IPS-15b (cell line): ENCODE results near the gene HSD3B2.

ENCODE experiments used
- H3K27me3 ChIP-seq: one replicate; pipeline ENCODE4 v1.6.1; 2013; ENCODE audit warnings: low read length; ENCODE audit not compliant: control insufficient read depth, insufficient read depth
- H3K36me3 ChIP-seq: one replicate; pipeline ENCODE4 v1.6.1; 2013; ENCODE audit warnings: low read length; ENCODE audit not compliant: control insufficient read depth, insufficient read depth
- H3K4me1 ChIP-seq: one replicate; pipeline ENCODE4 v1.6.1; 2013; ENCODE audit warnings: mild to moderate bottlenecking, low read length; ENCODE audit not compliant: control insufficient read depth, insufficient read depth
- H3K4me3 ChIP-seq: one replicate; pipeline ENCODE4 v1.5.1; 2013; ENCODE audit warnings: low read depth, low read length
- H3K9ac ChIP-seq: one replicate; pipeline ENCODE4 v1.6.1; 2013; ENCODE audit warnings: low read depth, mild to moderate bottlenecking, low read length
- H3K9me3 ChIP-seq: one replicate; pipeline ENCODE4 v1.6.1; 2013; ENCODE audit warnings: mild to moderate bottlenecking, low read length; ENCODE audit not compliant: control insufficient read depth, insufficient read depth

Gene HSD3B2

DNA sequence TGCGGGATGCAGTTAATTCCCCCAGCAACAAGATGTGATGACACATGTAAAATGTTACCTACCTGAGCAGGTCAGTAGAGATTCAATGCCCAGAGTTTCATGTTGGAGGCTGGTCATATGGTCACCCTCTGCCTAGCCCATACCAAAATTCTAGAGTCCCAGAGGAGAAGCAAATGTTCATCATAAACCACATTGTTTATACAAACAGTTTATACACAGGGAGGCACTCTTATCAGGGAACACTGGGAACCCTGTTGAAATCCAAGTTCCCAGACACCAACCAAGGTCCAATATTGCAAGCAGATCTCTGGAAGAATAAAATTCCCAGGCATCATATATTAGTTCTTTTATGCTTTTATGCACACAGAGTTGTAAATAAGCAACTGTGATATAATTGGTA, 35.8 kb upstream of the HSD3B2 start:
- Histone ChIP-seq H3K36me3 (no peaks in the 10 kb centered on the region), H3K9me3 (no peaks in the 10 kb centered on the region), H3K4me1 (no peaks in the 10 kb centered on the region), H3K9ac (no peak overlapping the region), H3K4me3 (no peak overlapping the region), H3K27me3 (no peaks in the 10 kb centered on the region)

DNA sequence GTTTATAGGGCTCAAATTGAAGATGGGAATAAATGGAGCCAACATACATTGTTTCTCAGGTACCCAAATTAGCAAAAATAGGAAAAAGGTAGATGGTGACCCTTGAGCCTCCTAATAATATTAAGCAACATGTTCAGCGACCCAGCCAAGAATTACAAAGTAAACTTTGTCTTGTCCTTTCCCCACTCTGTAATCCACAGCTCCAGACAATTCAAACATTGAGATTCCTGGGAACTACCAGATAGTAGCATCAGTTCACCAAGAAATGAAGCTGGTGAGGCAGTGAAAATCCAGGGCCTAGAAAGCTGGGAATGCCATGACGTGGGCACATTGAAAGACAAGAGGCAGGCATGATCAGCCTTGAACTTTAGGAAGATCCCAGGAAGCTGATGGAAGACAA, 34.6 kb upstream of the HSD3B2 start:
- Histone ChIP-seq H3K9ac (no peak overlapping the region), H3K4me3 (no peak overlapping the region), H3K27me3 (no peaks in the 10 kb centered on the region), H3K36me3 (no peaks in the 10 kb centered on the region), H3K9me3 (no peaks in the 10 kb centered on the region), H3K4me1 (no peaks in the 10 kb centered on the region)

DNA sequence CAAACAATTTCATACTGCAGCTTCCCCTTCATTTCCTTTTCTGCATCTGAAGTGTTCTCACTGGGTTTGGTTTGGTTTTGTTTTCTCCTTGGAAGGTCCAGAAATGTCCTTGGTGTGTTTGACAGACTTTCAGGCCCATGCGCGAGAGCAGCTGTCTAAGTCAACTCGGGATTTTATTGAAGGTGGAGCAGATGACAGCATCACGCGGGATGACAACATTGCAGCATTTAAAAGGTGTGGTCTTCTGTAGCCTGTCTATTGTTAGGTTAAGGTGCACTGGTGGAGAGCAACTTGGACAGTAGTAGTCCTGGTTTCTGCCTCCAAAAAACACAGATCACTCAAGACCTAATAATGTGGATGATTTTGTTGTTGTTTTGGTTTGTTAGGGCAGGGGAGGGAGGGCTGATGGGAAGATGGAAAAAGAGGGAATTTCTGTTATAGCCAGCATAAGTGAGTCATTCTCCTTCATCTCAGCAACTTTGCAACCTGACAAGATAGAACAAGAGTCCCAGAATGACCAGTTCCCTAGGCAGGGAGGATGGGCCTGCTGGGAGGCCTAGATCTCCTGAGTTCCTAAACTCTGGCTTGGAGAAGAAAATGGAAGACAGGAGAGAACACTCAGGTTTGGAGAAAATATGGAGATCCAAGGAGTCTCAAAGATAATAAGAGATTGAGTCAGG, 33.8 kb upstream of the HSD3B2 start:
- Histone ChIP-seq H3K4me1 (no peaks in the 10 kb centered on the region), H3K27me3 (no peaks in the 10 kb centered on the region), H3K9ac (no peak overlapping the region), H3K36me3 (no peaks in the 10 kb centered on the region), H3K4me3 (no peak overlapping the region), H3K9me3 (no peaks in the 10 kb centered on the region)

DNA sequence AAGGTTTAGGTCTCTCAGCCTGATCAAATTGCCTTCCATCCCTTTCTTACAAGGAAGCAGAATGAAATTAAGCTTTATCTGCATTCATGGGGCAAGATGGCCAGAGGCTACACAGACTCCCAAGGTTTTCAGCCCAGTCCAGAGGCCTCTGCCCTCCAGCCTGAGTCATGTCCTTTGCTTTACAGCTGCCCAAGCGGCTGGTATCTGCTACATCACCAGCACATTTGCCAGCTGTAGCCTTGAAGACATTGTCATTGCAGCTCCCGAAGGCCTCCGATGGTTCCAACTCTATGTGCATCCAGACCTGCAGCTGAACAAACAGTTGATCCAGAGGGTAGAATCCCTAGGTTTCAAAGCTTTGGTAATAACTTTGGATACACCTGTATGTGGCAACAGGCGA, 30.4 kb upstream of the HSD3B2 start:
- no peaks in the 10 kb centered on the region for H3K9me3 ChIP-seq
- H3K9ac ChIP-seq = no peak overlapping the region
- no peaks in the 10 kb centered on the region for H3K27me3 ChIP-seq
- no peaks in the 10 kb centered on the region for H3K4me1 ChIP-seq
- no peak overlapping the region for H3K4me3 ChIP-seq
- no peaks in the 10 kb centered on the region for H3K36me3 ChIP-seq

DNA sequence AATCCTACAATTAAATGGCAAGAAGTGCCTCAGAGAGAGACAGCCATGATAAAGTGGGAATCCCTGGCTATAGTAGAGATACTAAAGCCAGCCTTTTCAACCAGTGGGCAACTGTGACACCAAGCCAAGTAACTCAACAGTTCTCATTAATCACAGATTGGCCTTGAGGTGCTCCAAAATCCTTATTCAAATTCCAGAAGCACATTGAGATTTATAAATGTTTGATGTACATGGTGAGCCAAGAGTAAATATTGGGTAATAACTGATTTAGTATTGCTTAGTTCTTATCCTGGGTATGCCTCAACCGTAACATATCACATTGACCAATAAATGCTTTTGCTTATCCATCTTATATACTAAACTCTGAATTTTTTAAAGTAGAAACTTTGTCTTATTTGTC, 29.3 kb upstream of the HSD3B2 start:
- H3K36me3 ChIP-seq = no peaks in the 10 kb centered on the region
- H3K4me3 ChIP-seq = no peak overlapping the region
- no peak overlapping the region for H3K9ac ChIP-seq
- H3K9me3 ChIP-seq = no peaks in the 10 kb centered on the region
- no peaks in the 10 kb centered on the region for H3K4me1 ChIP-seq
- H3K27me3 ChIP-seq = no peaks in the 10 kb centered on the region

DNA sequence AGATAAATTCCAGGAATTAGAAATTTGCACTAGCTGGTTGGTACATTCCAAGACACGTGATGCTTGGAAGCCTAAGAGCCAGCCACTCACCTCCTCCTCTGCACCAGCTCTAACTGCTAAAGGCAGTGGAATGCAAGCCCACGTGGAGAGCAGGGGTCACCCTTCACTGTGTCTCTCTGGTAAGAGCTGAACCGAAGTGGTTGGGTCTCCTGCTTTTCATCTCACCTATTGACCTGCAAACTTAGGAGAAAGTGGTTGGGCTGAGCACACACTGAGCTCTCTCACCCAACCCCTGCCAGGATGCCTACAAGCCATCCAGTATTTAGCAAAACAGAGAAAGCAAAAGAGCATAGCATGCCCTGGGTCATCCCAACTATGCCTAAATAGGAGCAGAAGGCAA, 27.1 kb upstream of the HSD3B2 start:
- no peaks in the 10 kb centered on the region for H3K27me3 ChIP-seq
- H3K4me3 ChIP-seq = no peak overlapping the region
- no peaks in the 10 kb centered on the region for H3K9me3 ChIP-seq
- H3K36me3 ChIP-seq = no peaks in the 10 kb centered on the region
- no peak overlapping the region for H3K9ac ChIP-seq
- H3K4me1 ChIP-seq = no peaks in the 10 kb centered on the region

DNA sequence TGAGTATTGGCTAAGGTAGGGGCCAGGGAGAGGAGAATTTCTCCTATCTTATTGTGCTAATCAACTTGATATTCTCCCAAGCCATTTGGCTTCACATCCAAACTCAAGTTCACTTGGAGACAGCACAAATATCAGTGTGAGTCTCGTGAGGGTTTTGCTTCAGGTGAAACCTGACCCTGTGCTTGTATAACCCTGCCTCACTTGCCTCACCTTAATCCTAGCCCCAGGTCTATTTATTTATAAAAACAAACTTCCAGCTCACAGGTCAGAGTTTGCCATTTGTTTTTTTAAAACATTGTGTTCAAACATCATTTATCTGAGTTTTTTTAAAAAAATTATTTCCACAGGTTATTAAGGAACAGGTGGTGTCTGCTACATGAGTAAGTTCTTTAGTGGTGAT, 26.5 kb upstream of the HSD3B2 start:
- Histone ChIP-seq H3K9me3 (no peaks in the 10 kb centered on the region), H3K9ac (no peak overlapping the region), H3K4me3 (no peak overlapping the region), H3K4me1 (no peaks in the 10 kb centered on the region), H3K27me3 (no peaks in the 10 kb centered on the region), H3K36me3 (no peaks in the 10 kb centered on the region)

DNA sequence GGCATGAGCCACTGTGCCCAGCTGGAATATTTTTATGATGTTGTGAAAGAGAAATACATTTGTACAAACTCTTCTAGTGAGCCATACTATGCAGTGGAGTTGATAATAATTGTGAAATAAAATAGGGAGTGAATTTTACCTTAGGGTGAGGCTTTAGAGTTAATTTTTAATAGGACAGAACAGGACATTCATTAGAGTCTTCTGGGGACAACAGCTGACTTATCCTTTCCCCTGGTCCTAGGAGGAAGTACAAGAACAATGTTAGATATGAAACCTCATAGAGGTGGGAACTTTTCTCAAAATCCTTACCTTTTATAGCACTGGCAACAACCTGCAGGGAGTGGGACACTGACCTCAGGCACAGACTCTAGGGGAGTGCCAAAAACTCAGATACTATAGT, 24.4 kb upstream of the HSD3B2 start:
- no peaks in the 10 kb centered on the region for H3K4me1 ChIP-seq
- H3K9ac ChIP-seq = no peak overlapping the region
- no peak overlapping the region for H3K4me3 ChIP-seq
- no peaks in the 10 kb centered on the region for H3K27me3 ChIP-seq
- no peaks in the 10 kb centered on the region for H3K9me3 ChIP-seq
- no peaks in the 10 kb centered on the region for H3K36me3 ChIP-seq

DNA sequence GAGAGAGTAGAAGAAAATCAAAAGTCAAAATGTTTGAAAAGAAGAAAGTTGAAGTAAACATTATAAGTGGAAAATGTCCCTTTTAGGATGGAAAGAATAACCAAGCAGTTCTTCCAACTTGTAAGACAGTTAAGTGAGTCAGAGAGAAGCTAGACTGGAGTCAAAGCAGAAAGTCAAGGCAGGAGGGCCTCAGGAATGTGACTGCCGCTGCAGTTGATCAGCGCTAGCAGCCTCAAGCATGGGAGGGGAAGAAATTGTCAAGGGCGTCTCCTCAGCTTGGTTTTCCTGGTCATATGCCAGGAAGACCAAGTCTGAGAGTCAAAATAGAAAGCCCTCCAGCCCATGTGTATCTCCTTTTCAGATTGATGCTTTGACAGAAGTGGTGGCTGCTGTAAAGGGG, 23.2 kb upstream of the HSD3B2 start:
- Histone ChIP-seq H3K9me3 (no peaks in the 10 kb centered on the region), H3K9ac (no peak overlapping the region), H3K4me3 (no peak overlapping the region), H3K36me3 (no peaks in the 10 kb centered on the region), H3K27me3 (no peaks in the 10 kb centered on the region), H3K4me1 (no peaks in the 10 kb centered on the region)

DNA sequence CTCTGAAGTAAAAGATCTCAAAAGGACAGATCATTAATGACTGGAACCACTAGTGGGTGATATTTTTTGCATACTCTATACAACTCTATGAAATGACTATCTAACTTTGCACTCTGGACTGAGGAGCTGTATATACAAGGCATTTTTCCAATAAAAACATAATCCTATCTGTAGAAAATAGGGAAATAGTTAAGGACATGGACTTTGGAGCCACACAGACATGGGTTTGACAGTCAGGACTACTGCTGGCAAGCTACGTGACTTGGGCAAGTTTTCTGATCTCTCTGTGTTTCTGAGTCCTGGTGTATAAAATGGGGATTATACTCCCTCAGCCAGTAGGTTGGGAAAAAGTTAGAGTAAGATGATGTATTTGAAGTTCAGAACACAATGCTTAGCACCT, 20.9 kb upstream of the HSD3B2 start:
- H3K36me3 ChIP-seq = no peaks in the 10 kb centered on the region
- H3K27me3 ChIP-seq = no peaks in the 10 kb centered on the region

DNA sequence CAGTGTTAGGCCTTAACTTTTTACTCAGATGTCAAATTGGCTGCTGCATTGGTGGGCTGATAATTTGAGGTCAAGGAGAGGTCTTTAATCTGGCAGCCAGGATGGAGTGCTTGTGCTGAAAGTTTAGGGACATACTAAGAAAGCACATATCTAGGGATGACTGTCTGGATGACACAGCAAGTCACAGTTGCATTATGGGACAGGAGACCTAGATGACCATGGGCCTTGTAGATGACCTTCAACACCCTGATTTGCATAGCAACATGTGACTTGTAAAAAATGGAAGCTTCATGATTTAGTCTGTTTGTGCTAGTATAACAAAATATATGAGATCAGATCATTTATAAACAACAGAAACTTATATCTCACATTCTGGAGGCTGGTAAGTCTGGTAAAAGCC, 18.0 kb upstream of the HSD3B2 start:
- no peaks in the 10 kb centered on the region for H3K27me3 ChIP-seq
- no peaks in the 10 kb centered on the region for H3K4me1 ChIP-seq
- H3K9me3 ChIP-seq = no peaks in the 10 kb centered on the region
- no peak overlapping the region for H3K9ac ChIP-seq
- H3K36me3 ChIP-seq = no peaks in the 10 kb centered on the region
- H3K4me3 ChIP-seq = no peak overlapping the region

More for the DNA sequence above, 20.9 kb upstream of the HSD3B2 start:
- H3K9me3 ChIP-seq = no peaks in the 10 kb centered on the region
- H3K4me1 ChIP-seq = no peaks in the 10 kb centered on the region
- H3K9ac ChIP-seq = no peak overlapping the region
- no peak overlapping the region for H3K4me3 ChIP-seq

DNA sequence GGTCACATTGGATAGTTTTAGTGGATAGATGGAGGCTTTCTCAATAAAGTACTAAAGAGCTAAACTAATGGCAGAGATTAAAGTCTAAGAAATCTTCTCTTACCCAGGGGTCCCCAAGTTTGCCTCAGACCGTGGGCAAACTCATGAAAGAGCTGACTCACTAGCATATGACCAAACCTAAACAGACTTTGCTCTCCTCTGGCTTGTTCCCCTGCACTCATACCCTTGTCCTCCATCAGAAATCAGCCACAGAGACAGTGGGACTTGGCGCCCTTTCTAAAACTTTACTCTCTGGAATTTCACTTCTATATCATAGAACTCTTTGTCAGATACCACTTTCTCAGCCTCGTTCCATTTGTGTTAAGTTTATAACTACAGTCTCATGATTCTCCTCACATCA, 17.0 kb upstream of the HSD3B2 start:
- H3K9me3 ChIP-seq = no peaks in the 10 kb centered on the region
- no peak overlapping the region for H3K4me3 ChIP-seq
- H3K4me1 ChIP-seq = no peaks in the 10 kb centered on the region
- no peak overlapping the region for H3K9ac ChIP-seq
- H3K36me3 ChIP-seq = no peaks in the 10 kb centered on the region
- no peaks in the 10 kb centered on the region for H3K27me3 ChIP-seq
